ENCODE results near the gene VDAC1. TPM values are rescaled to one million over a fixed set of nuclear protein-coding genes. Genes with fewer than 3 reads are reported as not detected.
A peak's percentile ranks its signal among the peaks of the same experiment; 100 is the strongest.
"Not testable (repeated sequence)": the region's sequence is repeated elsewhere in the genome, so short reads cannot be mapped to it uniquely, and the experiment has no call there.

Gene VDAC1
- polyA plus RNA-seq, 1 experiment, result 187 TPM

DNA sequence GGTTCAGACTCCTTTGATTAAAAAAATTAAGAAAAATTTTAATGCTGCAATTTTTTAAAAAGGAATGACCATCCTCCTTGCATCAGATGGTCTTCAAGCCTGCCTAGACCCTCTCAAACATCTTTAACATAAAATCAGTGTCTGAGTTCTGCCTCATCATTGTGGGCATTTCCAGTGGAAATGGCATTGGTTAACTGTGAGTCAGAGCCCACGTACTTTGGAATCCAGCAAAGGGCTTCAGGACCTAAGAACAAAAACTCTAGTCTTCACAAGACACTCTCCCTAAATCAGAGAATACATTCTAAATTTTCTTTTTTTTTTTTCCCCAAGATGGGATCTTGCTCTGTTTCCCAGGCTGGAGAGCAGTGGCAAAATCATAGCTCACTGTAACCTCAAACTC, 26.9 kb downstream of the VDAC1 start:
- TF ChIP-seq, protein P1, sequence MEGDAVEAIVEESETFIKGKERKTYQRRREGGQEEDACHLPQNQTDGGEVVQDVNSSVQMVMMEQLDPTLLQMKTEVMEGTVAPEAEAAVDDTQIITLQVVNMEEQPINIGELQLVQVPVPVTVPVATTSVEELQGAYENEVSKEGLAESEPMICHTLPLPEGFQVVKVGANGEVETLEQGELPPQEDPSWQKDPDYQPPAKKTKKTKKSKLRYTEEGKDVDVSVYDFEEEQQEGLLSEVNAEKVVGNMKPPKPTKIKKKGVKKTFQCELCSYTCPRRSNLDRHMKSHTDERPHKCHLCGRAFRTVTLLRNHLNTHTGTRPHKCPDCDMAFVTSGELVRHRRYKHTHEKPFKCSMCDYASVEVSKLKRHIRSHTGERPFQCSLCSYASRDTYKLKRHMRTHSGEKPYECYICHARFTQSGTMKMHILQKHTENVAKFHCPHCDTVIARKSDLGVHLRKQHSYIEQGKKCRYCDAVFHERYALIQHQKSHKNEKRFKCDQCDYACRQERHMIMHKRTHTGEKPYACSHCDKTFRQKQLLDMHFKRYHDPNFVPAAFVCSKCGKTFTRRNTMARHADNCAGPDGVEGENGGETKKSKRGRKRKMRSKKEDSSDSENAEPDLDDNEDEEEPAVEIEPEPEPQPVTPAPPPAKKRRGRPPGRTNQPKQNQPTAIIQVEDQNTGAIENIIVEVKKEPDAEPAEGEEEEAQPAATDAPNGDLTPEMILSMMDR (IDR thresholded peaks at IDR 0.05; ENCODE audit: insufficient read depth, low read depth, low read length), result no peak
- Histone ChIP-seq H3K36me3 (ENCODE audit: control insufficient read depth, insufficient read depth, low read length) (peaks cover 21% of the 10 kb centered on the region), H3K4me3 (ENCODE audit: low read depth, low read length) (no peak overlapping the region), H3K27me3 (ENCODE audit: control insufficient read depth, insufficient read depth, low read length) (no peaks in the 10 kb centered on the region)
- CTCF ChIA-PET, result interaction anchor here (1.1 to 1.7 kb wide), 4 partner anchors 15 to 868 kb away, joined by 3 to 5 read pairs (median 4); no protein-coding TSS in a partner anchor
- POLR2A ChIA-PET, result no interaction called here
- peak; percentile 28 for DNase-seq (ENCODE audit: low read depth)

DNA sequence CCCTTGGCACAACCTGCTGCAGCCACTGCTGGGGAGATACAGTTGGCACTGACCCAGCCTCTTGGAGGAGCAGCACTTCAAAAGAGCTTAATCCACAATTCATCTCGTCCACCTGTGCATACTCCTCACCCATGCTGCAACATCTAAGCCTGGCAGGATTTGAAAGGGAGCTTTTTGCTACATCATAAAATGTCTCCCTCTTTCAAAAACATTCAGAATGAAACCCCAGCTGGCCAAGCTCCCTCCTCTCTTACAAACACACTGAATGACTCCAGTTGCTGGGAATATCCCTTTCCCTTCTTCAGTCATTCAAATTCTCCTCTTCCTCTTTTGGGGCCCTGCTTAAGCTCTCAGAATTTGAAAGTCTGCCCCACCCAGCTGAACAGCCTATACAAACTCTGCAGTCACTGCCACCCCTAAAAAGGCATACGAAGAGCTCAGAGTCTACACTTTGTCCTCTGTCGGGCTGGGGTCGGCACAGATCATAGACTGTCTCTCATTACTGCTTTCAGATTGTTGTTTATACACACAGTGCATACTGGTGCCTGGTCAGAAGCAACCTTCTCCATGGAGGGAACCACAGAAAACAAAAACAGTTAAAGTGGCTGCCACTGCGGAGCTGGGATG, 27.5 kb downstream of the VDAC1 start:
- ChIA-PET POLR2A (no interaction called here), CTCF (interaction anchor here (1.1 kb wide), 3 partner anchors 16 to 867 kb away, joined by 3 to 5 read pairs (median 3); no protein-coding TSS in a partner anchor)
- TF ChIP-seq, protein P1 (IDR thresholded peaks at IDR 0.05; ENCODE audit: insufficient read depth, low read depth, low read length), result no peak
- H3K36me3 ChIP-seq (ENCODE audit: control insufficient read depth, insufficient read depth, low read length), result peaks cover 21% of the 10 kb centered on the region
- H3K27me3 ChIP-seq (ENCODE audit: control insufficient read depth, insufficient read depth, low read length), result no peaks in the 10 kb centered on the region
- no peak for DNase-seq (ENCODE audit: low read depth)
- H3K4me3 ChIP-seq (ENCODE audit: low read depth, low read length), result no peak overlapping the region

DNA sequence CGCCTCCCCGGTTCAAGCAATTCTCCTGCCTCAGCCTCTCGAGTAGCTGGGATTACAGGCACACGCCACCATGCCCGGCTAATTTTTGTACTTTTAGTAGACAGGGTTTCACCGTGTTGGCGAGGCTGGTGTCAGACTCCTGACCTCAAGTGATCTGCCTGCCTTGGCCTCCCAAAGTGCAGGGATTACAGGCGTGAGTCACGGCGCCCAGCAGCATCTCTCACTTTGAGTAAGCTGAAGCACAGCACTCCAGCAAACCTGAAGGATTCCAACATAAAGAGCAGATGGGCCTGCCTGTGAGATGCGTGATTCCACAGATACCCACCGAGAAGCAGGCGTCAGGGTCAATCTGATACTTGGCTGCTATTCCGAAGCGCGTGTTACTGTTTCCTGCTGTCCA, 29.2 kb downstream of the VDAC1 start:
- H3K4me3 ChIP-seq (ENCODE audit: low read depth, low read length); DNase-seq (ENCODE audit: low read depth); POLR2A ChIA-PET; H3K27me3 ChIP-seq (ENCODE audit: control insufficient read depth, insufficient read depth, low read length); CTCF ChIA-PET: not testable (repeated sequence)
- peaks cover 15% of the 10 kb centered on the region for H3K36me3 ChIP-seq (ENCODE audit: control insufficient read depth, insufficient read depth, low read length)

DNA sequence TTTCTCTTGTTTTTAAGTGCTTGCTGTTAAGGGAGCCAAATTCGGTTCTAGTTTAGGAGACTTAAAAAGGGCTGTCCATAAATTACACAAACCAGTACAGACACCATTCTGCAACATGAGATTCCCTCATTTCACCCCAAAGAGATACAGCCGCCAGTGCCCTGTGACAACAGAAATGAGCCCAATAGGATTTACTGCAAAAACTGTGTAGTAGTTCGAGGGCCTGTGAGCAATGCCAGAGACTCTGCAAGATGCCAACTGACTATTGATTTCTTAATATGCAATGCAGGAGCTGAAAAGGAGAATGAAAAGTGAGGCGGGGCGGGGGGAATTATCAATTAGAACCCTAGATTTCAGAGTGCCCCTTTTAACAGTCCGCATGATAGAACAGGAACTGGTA, 30.6 kb downstream of the VDAC1 start:
- ChIA-PET POLR2A (no interaction called here), CTCF (interaction anchor here (0.6 to 0.7 kb wide), 2 partner anchors 10 to 27 kb away, joined by 3 read pairs; no protein-coding TSS in a partner anchor)
- no peak overlapping the region for H3K4me3 ChIP-seq (ENCODE audit: low read depth, low read length)
- no peaks in the 10 kb centered on the region for H3K27me3 ChIP-seq (ENCODE audit: control insufficient read depth, insufficient read depth, low read length)
- no peak for DNase-seq (ENCODE audit: low read depth)
- TF ChIP-seq, protein P1 (IDR thresholded peaks at IDR 0.05; ENCODE audit: insufficient read depth, low read depth, low read length), result no peak
- peaks cover 15% of the 10 kb centered on the region for H3K36me3 ChIP-seq (ENCODE audit: control insufficient read depth, insufficient read depth, low read length)

DNA sequence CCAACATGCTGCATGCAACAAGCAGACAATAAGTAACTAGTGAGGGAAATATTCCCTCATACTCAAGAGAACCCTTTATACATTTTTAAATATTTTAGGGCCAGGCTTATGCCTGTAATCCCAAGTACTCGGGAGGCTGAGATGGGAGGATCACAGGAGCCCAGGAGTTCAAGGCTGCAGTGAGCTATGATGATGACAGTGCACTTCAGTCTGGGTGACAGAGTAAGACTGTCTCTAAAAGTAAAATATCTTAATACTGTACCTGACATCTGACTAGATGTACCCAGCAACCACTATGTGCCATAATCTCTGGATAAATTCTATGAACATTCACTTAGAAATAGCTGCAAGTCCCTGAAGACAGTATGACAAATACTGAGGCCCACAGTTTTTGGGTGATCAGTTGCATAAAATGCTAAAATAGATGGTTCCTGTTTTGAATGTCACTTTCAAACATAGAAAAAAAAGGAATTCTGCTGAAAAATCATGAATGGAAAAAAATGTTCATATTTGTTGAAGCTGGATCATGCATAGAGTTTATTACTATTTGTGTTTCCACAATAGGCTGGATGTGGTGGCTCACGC, 34.4 kb downstream of the VDAC1 start:
- Histone ChIP-seq H3K27me3 (ENCODE audit: control insufficient read depth, insufficient read depth, low read length) (no peaks in the 10 kb centered on the region), H3K36me3 (ENCODE audit: control insufficient read depth, insufficient read depth, low read length) (peaks cover 12% of the 10 kb centered on the region), H3K4me3 (ENCODE audit: low read depth, low read length) (no peak overlapping the region)
- TF ChIP-seq, protein P1 (IDR thresholded peaks at IDR 0.05; ENCODE audit: insufficient read depth, low read depth, low read length), result no peak
- DNase-seq (ENCODE audit: low read depth), result no peak
- POLR2A ChIA-PET, result no interaction called here
- CTCF ChIA-PET, result interaction anchor here (1.2 to 3.8 kb wide), 3 partner anchors 9 to 16 kb away, joined by 3 to 16 read pairs (median 4); no protein-coding TSS in a partner anchor
